SK-N-MC (cell line): ENCODE results near the gene CRYAA.

ENCODE experiments used
- DNase-seq: peaks from one replicate; pipeline ENCODE4 v3.0.0-alpha.2; 2011; ENCODE audit warnings: low read depth, low spot score
- H3K27ac ChIP-seq: fragments of 200-600 bp; sonication (generic); 2 replicates; pipeline ENCODE4 v1.5.1; 2016; ENCODE audit warnings: mixed run types
- H3K36me3 ChIP-seq: fragments of 200-600 bp; sonication (generic); 2 replicates; pipeline ENCODE4 v1.6.1; 2017; ENCODE audit warnings: antibody characterized with exemption, low read length, mixed read lengths; ENCODE audit not compliant: insufficient read depth
- H3K4me3 ChIP-seq: fragments of 200-600 bp; sonication (generic); 2 replicates; pipeline ENCODE4 v1.5.1; 2016
- H3K9ac ChIP-seq: fragments of 200-600 bp; sonication (generic); 2 replicates; pipeline ENCODE4 v1.8.0; 2017; ENCODE audit warnings: mixed run types, mixed read lengths; ENCODE audit not compliant: insufficient read length
- H3K9me3 ChIP-seq: fragments of 200-600 bp; sonication (generic); 2 replicates; pipeline ENCODE4 v1.6.1; 2017; ENCODE audit warnings: low read depth, mild to moderate bottlenecking, antibody characterized with exemption, low read length, moderate library complexity, mixed read lengths
- EZH2 ChIP-seq: fragments of 200-600 bp; sonication (generic); IDR thresholded peaks from one replicate; pipeline ENCODE4 v1.6.1; 2017; ENCODE audit warnings: antibody characterized with exemption
- FOXP2 ChIP-seq: optimal IDR thresholded peaks from 2 replicates; pipeline ENCODE3; 2011; ENCODE audit warnings: mild to moderate bottlenecking, moderate library complexity; ENCODE audit not compliant: insufficient read depth; ENCODE audit errors: extremely low read length, control extremely low read depth
- POLR2AphosphoS5 ChIP-seq: IDR thresholded peaks from 2 replicates; pipeline ENCODE4 v1.6.1; 2012; ENCODE audit warnings: mild to moderate bottlenecking, low read depth, low read length, borderline replicate concordance

CRYAA gene

DNA sequence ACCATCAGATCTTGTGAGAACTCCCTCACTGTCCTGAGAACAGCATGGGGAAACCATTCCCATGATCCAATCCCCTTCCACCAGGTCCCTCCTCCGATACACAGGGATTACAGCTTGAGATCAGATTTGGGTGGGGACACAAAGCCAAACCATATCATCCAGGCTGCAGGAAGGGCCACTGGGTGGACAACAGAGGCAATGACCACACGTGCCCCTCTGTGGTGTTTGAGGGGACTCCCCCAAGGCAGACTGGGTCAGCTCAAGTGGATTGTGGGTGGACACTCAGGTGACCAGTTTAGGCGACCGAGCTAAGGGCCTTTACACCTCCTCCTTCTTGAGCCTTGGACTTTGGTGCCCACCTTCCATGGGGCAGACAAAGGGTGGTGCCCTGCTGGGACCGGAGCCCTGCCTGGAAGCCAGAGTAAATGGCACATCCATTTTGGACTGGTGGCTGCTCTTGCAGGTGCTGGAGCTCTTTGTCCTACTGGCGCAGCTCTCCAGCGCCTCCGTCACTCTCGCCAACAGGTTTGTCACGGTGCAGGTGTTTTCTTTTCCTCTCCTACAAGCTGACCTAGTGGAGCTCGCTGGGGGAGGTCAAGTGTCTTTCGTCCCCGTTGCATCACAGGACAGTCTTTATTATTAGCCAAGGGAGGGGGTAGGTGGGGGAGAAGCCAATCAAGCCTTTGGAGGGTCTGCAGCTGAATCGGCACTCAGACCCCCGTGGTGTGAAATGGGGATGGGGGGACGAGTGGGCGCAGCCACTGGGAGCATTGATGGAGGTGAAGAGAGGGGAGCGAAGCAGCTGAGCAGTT lies 37.6 kb downstream of the CRYAA start:
- Histone ChIP-seq H3K36me3 (no peaks in the 10 kb centered on the region), H3K27ac (no peak overlapping the region), H3K9me3 (peaks cover 5% of the 10 kb centered on the region; the same call in 1 of the 2 replicates), H3K9ac (no peak overlapping the region), H3K4me3 (no peak overlapping the region)
- TF ChIP-seq POLR2AphosphoS5 (no peak), EZH2 (no peak), FOXP2 (no peak)
- no peak for DNase-seq

DNA sequence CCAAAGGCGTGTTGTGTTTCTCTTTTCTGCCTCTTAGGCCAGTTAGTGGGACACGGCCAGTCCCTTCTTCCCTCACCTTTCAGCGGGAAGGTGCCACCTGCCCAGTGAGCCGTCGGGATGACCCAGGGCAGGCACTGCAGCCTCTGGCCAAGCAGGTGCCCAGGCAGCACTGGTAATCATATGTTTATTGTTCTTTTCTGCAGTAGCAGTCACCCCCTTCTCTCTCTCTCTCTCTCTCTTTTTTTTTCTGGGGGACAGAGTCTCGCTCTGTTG lies 38.2 kb downstream of the CRYAA start:
- Histone ChIP-seq H3K4me3 (no peak overlapping the region), H3K36me3 (no peaks in the 10 kb centered on the region), H3K9ac (no peak overlapping the region), H3K9me3 (0 out of 2 replicates have a peak, but pooled peaks cover 2% of the 10 kb centered on the region), H3K27ac (no peak overlapping the region)
- no peak for DNase-seq
- TF ChIP-seq FOXP2 (no peak), POLR2AphosphoS5 (no peak), EZH2 (no peak)

DNA sequence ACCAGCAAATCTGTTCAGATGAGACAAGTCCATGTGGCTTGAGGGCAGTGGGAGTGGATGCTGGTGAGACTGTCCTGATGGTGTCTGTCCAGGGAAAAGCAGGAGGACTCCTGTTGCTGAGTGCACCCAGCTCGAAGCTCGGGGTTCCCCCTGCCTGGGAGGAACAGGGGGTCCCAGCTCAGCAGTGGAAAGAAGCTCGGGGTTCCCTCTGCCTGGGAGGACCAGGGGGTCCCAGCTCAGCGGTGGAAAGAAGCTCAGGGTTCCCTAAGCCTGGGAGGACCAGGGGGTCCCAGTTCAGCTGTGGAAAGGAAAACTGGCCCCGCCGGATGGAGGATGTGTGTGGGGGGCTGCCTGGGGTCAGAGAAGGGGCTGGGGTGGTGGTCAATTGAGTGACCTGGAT lies 39.1 kb downstream of the CRYAA start:
- Histone ChIP-seq H3K36me3 (no peaks in the 10 kb centered on the region), H3K9me3 (no peaks in the 10 kb centered on the region), H3K27ac (no peak overlapping the region), H3K4me3 (no peak overlapping the region), H3K9ac (no peak overlapping the region)
- DNase-seq = no peak
- TF ChIP-seq EZH2 (no peak), FOXP2 (no peak), POLR2AphosphoS5 (no peak)

DNA sequence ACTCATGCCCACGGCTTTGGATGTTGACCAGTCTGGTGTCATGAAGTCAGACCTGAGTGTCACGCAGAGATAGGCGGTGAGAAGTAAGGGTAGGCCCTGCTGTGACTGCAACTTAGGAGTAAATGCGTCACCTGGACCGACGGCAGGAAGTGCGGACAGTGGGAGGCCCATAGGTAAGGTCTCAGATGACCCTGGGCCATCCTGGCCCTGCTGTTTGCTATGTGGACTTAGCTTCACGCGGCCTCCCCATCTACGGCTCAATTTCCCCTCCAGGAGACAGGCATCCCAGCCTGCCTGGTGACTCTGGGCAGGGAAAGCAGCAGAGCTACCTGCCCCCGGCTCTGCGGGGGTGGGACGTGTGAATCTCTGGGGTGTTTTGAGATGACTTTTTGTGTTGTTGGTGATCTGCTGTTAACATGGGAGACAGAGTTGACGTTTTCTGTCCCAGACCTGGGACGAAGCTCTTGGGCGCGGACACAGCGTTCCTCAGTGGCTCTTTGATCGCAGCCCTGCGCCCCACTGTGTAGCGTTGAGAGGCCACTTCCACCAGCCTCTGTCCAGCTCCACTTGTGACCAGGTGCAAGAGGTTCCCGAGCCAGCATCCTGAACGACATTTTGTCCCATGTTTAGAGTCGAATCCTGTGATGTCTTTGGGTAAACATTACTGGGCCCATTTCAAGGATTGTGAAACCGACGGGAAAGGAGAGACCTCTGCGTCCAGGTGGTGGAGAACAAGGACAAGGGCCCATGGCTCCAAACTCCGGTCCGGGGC lies 39.9 kb downstream of the CRYAA start:
- no peak overlapping the region for H3K4me3 ChIP-seq
- TF ChIP-seq POLR2AphosphoS5 (no peak), EZH2 (no peak), FOXP2 (no peak)
- H3K27ac ChIP-seq = no peak overlapping the region
- H3K9ac ChIP-seq = no peak overlapping the region
- H3K9me3 ChIP-seq = no peaks in the 10 kb centered on the region
- no peak for DNase-seq
- H3K36me3 ChIP-seq = no peaks in the 10 kb centered on the region

DNA sequence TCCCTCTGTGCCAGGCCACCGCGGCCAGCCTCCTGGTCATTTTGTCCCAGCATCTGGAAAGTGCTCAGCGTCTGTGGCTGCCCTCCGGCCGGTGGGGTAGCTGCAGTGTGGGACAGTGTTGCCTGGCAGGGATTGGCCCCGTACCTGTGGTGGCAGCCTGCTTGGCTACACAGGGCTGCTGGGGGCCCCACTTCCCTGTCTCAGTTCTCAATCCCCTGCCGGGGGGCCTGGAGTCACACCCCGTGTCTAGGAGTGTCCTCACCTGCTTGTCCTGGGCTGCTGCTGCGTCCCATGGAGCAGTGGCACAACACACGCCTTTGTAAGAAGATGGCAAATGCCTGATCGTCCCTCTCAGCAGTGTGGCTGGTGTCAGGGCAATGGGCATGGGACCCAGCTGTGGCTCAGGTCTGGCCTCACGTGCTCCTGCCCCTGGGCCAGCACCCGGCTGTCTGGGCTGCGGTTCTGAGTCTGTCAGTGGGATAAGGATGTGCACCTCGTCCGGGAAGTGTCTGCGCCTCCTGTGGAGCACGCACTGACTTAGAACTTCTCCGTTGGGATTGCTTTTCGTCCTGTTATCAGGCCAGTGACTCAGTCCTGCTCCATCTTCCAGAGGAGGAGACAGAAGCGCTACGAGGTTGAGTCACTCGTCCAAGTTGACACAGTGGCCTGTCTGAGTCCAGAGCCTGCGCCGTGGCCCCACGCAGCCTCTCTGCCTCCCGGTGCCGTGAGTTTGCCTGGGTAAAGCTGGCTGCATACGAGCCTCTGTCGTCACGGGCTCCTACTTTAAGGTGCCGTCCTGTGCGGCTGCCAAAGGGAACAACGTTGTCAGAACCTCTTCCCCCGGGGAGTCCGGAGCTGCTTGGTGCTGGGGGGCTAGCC lies 41.0 kb downstream of the CRYAA start:
- Histone ChIP-seq H3K9ac (no peak overlapping the region), H3K4me3 (no peak overlapping the region), H3K27ac (no peak overlapping the region), H3K36me3 (no peaks in the 10 kb centered on the region), H3K9me3 (no peaks in the 10 kb centered on the region)
- DNase-seq = no peak
- TF ChIP-seq POLR2AphosphoS5 (no peak), EZH2 (no peak), FOXP2 (no peak)

DNA sequence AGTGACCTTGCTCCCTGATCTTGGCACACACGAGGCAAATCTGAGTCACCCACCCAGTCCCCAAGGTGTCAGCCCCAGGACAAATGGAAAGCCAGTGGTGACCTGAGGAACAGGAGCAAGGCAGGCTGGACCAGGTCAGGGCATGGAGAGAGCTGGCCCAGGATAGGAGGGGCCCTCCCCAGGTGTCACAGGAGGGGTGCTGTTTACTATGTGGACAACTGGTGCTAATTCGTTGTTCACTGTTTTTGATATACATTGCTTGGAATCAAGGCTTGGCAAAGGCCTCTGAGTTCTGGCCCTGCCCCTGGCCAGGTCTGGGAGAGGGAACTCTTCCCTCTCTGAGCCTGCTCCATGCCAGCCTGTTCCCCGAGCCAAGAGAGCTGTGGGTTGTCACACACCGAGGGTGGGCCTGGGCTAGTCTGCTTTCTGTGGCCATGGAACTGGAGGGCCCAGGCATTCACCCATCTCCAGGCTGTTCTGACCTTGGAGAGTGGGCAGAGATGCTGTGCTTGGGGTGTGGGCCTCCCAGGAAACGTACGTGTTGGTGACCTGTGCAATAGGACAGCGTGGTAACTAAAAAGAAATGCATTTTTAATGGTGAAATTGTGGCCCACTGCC lies 41.8 kb downstream of the CRYAA start:
- no peak for DNase-seq
- no peak overlapping the region for H3K27ac ChIP-seq
- no peak overlapping the region for H3K9ac ChIP-seq
- TF ChIP-seq POLR2AphosphoS5 (no peak), EZH2 (no peak), FOXP2 (no peak)
- no peak overlapping the region for H3K4me3 ChIP-seq
- H3K9me3 ChIP-seq = no peaks in the 10 kb centered on the region
- H3K36me3 ChIP-seq = no peaks in the 10 kb centered on the region

DNA sequence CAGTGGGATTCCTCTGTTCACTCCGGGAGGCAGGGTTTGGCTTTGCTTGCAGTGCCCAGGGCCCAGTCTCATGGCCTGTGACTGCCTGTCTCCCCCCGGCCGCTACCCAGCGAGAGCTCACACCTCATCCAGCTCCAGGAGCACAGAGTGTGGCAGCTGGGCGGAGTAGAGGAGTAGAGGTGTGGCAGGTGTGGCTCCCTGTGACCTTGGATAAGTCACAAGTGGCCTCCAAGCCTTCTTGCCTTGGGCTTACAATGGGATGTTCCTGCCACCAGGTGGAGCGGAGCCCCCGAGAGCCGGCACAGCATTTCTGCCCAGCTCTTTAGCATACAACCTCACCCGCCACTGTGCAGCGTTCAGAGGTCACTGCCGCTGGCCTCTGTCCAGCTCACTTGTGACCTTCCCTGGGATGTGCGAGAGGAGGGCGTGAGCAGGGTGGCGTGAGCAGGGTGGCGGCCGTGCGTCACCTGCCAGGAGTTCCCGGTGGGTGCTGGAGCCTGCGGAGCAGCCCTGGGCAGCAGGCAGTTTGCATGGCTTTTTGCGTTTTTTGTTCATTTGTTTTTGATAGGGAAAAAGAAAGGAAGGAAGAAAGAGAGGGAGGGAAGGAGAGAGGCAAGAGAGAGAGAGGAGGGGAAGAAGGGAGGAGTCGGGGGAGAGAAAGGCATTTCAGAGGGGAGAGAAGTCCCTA lies 42.4 kb downstream of the CRYAA start:
- Histone ChIP-seq H3K4me3 (no peak overlapping the region), H3K36me3 (no peaks in the 10 kb centered on the region), H3K9me3 (no peaks in the 10 kb centered on the region), H3K27ac (no peak overlapping the region), H3K9ac (no peak overlapping the region)
- TF ChIP-seq FOXP2 = no peak
- TF ChIP-seq EZH2 = no peak
- no peak for TF ChIP-seq POLR2AphosphoS5
- DNase-seq = no peak
